Suprapubic skin (tissue), 4 donors: ENCODE results near the gene MKLN1.

Experiments
- POLR2A ChIP-seq, 2 donors: fragments of 450-650 bp; IDR thresholded peaks; one replicate each; pipeline ENCODE4 v1.6.1; 2017; ENCODE audit warnings: antibody characterized with exemption in 2 of 2, mild to moderate bottlenecking in 2 of 2, moderate library complexity in 2 of 2
- POLR2AphosphoS5 ChIP-seq, 3 donors: sonication (generic); formaldehyde crosslinking; IDR thresholded peaks; one replicate each; pipeline ENCODE4 v1.6.1; 2017; ENCODE audit warnings: antibody characterized with exemption in 3 of 3
- TF ChIP-seq, protein P1 (sequence below), 2 donors: fragments of 200-600 bp in 1 of 2; fragments of 450-650 bp in 1 of 2; sonication (generic) in 1 of 2; IDR thresholded peaks; one replicate each; pipeline ENCODE4 v1.5.1; 2016 to 2019; ENCODE audit warnings: antibody characterized with exemption in 2 of 2, mild to moderate bottlenecking in 1 of 2, moderate library complexity in 1 of 2

DNA sequence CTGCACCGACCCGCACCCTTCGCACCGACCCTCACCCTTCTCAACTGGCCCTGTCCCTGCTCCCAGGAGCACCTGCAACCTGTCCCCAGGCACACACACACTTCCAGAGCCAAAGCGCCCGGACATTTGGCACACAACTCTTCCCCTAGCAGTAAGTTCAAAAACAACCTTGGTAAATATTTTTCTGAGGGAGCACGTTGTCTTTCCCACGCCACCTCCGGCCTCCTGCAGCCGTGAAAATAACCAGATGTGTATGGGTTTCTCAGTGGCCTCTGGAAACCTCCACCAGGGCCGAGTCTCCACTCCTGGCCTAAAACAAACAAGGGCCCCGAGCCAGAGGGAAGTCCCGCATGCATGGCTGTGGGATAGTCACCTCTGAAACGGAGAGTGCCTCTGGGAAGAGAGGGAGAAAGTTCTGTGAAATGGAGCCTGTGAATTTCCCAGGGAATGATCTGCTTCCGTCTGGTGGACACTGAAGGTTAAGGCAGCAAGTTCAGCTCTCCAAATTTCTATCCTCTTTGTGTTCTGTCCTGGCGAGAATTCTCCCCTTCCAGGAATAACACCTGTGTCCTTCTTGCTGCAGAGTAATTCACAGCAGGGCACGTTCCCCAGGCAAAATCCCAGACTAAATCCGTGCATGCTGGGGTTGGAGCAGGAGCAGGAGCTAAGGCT, 213.0 kb downstream of the MKLN1 start:
- TF ChIP-seq, protein P1, sequence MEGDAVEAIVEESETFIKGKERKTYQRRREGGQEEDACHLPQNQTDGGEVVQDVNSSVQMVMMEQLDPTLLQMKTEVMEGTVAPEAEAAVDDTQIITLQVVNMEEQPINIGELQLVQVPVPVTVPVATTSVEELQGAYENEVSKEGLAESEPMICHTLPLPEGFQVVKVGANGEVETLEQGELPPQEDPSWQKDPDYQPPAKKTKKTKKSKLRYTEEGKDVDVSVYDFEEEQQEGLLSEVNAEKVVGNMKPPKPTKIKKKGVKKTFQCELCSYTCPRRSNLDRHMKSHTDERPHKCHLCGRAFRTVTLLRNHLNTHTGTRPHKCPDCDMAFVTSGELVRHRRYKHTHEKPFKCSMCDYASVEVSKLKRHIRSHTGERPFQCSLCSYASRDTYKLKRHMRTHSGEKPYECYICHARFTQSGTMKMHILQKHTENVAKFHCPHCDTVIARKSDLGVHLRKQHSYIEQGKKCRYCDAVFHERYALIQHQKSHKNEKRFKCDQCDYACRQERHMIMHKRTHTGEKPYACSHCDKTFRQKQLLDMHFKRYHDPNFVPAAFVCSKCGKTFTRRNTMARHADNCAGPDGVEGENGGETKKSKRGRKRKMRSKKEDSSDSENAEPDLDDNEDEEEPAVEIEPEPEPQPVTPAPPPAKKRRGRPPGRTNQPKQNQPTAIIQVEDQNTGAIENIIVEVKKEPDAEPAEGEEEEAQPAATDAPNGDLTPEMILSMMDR (IDR thresholded peaks at IDR 0.05): no peak
- no peak for TF ChIP-seq POLR2A (IDR thresholded peaks at IDR 0.05)
- no peak for TF ChIP-seq POLR2AphosphoS5 (IDR thresholded peaks at IDR 0.05)
